ENCODE data around the gene MLLT10.

Gene MLLT10

GRCh38 chr10:21688009-21688332 is 153.9 kb downstream of the MLLT10 start:
- Histone ChIP-seq H3K36me3 (ENCODE audit: control insufficient read depth in 5 of 5, insufficient read depth in 5 of 5, low read length in 5 of 5) (peaks cover 0 to 31% (median 0%) of the 10 kb centered on the region in 5 donors), H3K27me3 (ENCODE audit: control insufficient read depth in 5 of 5, insufficient read depth in 4 of 5, low read length in 5 of 5) (no peaks in the 10 kb centered on the region), H3K9ac (ENCODE audit: low read length in 5 of 5) (no peak overlapping the region), H3K4me3 (ENCODE audit: low read depth in 1 of 5, low read length in 5 of 5) (no peak overlapping the region), H3K27ac (ENCODE audit: low read depth, low read length) (no peak overlapping the region), H3K9me3 (ENCODE audit: control insufficient read depth in 5 of 5, low read length in 5 of 5) (no peaks in the 10 kb centered on the region), H3K4me1 (ENCODE audit: control insufficient read depth in 5 of 5, insufficient read depth in 5 of 5, low read length in 5 of 5) (no peaks in the 10 kb centered on the region)

GRCh38 chr10:21688870-21689269 is 154.8 kb downstream of the MLLT10 start:
- Histone ChIP-seq H3K27ac (ENCODE audit: low read depth, low read length) (no peak overlapping the region), H3K27me3 (ENCODE audit: control insufficient read depth in 5 of 5, insufficient read depth in 4 of 5, low read length in 5 of 5) (no peaks in the 10 kb centered on the region), H3K36me3 (ENCODE audit: control insufficient read depth in 5 of 5, insufficient read depth in 5 of 5, low read length in 5 of 5) (peaks cover 0 to 31% (median 2%) of the 10 kb centered on the region in 5 donors), H3K9me3 (ENCODE audit: control insufficient read depth in 5 of 5, low read length in 5 of 5) (no peaks in the 10 kb centered on the region), H3K9ac (ENCODE audit: low read length in 5 of 5) (no peak overlapping the region), H3K4me1 (ENCODE audit: control insufficient read depth in 5 of 5, insufficient read depth in 5 of 5, low read length in 5 of 5) (no peaks in the 10 kb centered on the region), H3K4me3 (ENCODE audit: low read depth in 1 of 5, low read length in 5 of 5) (no peak overlapping the region)

- no peaks in the 10 kb centered on the region for H3K9me3 ChIP-seq (ENCODE audit: control insufficient read depth in 5 of 5, low read length in 5 of 5)
- H3K4me3 ChIP-seq (ENCODE audit: low read depth in 1 of 5, low read length in 5 of 5), result no peak overlapping the region
- H3K9ac ChIP-seq (ENCODE audit: low read length in 5 of 5), result no peak overlapping the region
- H3K36me3 ChIP-seq (ENCODE audit: control insufficient read depth in 5 of 5, insufficient read depth in 5 of 5, low read length in 5 of 5), result peaks cover 0 to 26% (median 2%) of the 10 kb centered on the region in 5 donors
- no peak overlapping the region for H3K27ac ChIP-seq (ENCODE audit: low read depth, low read length)
- no peaks in the 10 kb centered on the region for H3K4me1 ChIP-seq (ENCODE audit: control insufficient read depth in 5 of 5, insufficient read depth in 5 of 5, low read length in 5 of 5)
- H3K27me3 ChIP-seq (ENCODE audit: control insufficient read depth in 5 of 5, insufficient read depth in 4 of 5, low read length in 5 of 5), result no peaks in the 10 kb centered on the region
Measured at GRCh38 chr10:21689881-21690280, 155.8 kb downstream of the MLLT10 start.

GRCh38 chr10:21692916-21693315 is 158.9 kb downstream of the MLLT10 start:
- peaks cover 0 to 5% (median 3%) of the 10 kb centered on the region in 5 donors for H3K4me1 ChIP-seq (ENCODE audit: control insufficient read depth in 5 of 5, insufficient read depth in 5 of 5, low read length in 5 of 5)
- H3K27ac ChIP-seq (ENCODE audit: low read depth, low read length), result no peak overlapping the region
- H3K9me3 ChIP-seq (ENCODE audit: control insufficient read depth in 5 of 5, low read length in 5 of 5), result no peaks in the 10 kb centered on the region
- H3K36me3 ChIP-seq (ENCODE audit: control insufficient read depth in 5 of 5, insufficient read depth in 5 of 5, low read length in 5 of 5), result peaks cover 0 to 28% (median 3%) of the 10 kb centered on the region in 5 donors
- no peak overlapping the region for H3K4me3 ChIP-seq (ENCODE audit: low read depth in 1 of 5, low read length in 5 of 5)
- H3K9ac ChIP-seq (ENCODE audit: low read length in 5 of 5), result no peak overlapping the region
- no peaks in the 10 kb centered on the region for H3K27me3 ChIP-seq (ENCODE audit: control insufficient read depth in 5 of 5, insufficient read depth in 4 of 5, low read length in 5 of 5)

- Histone ChIP-seq H3K4me3 (ENCODE audit: low read depth in 1 of 5, low read length in 5 of 5) (no peak overlapping the region), H3K27ac (ENCODE audit: low read depth, low read length) (no peak overlapping the region), H3K9ac (ENCODE audit: low read length in 5 of 5) (no peak overlapping the region), H3K36me3 (ENCODE audit: control insufficient read depth in 5 of 5, insufficient read depth in 5 of 5, low read length in 5 of 5) (peaks cover 0 to 28% (median 5%) of the 10 kb centered on the region in 5 donors), H3K9me3 (ENCODE audit: control insufficient read depth in 5 of 5, low read length in 5 of 5) (no peaks in the 10 kb centered on the region), H3K27me3 (ENCODE audit: control insufficient read depth in 5 of 5, insufficient read depth in 4 of 5, low read length in 5 of 5) (no peaks in the 10 kb centered on the region), H3K4me1 (ENCODE audit: control insufficient read depth in 5 of 5, insufficient read depth in 5 of 5, low read length in 5 of 5) (peaks cover 0 to 5% (median 3%) of the 10 kb centered on the region in 5 donors)
Measured at GRCh38 chr10:21693418-21693817, 159.4 kb downstream of the MLLT10 start.

- peaks cover 0 to 5% (median 3%) of the 10 kb centered on the region in 5 donors for H3K4me1 ChIP-seq (ENCODE audit: control insufficient read depth in 5 of 5, insufficient read depth in 5 of 5, low read length in 5 of 5)
- no peak overlapping the region for H3K4me3 ChIP-seq (ENCODE audit: low read depth in 1 of 5, low read length in 5 of 5)
- H3K9ac ChIP-seq (ENCODE audit: low read length in 5 of 5), result no peak overlapping the region
- no peaks in the 10 kb centered on the region for H3K27me3 ChIP-seq (ENCODE audit: control insufficient read depth in 5 of 5, insufficient read depth in 4 of 5, low read length in 5 of 5)
- no peak overlapping the region for H3K27ac ChIP-seq (ENCODE audit: low read depth, low read length)
- H3K9me3 ChIP-seq (ENCODE audit: control insufficient read depth in 5 of 5, low read length in 5 of 5), result peaks cover 0 to 2% (median under 1%) of the 10 kb centered on the region in 5 donors
- peaks cover 0 to 22% (median 5%) of the 10 kb centered on the region in 5 donors for H3K36me3 ChIP-seq (ENCODE audit: control insufficient read depth in 5 of 5, insufficient read depth in 5 of 5, low read length in 5 of 5)
Measured at GRCh38 chr10:21694631-21695030, 160.6 kb downstream of the MLLT10 start.

GRCh38 chr10:21696302-21696701 is 162.3 kb downstream of the MLLT10 start:
- H3K27ac ChIP-seq (ENCODE audit: low read depth, low read length), result no peak overlapping the region
- H3K4me3 ChIP-seq (ENCODE audit: low read depth in 1 of 5, low read length in 5 of 5), result no peak overlapping the region
- H3K27me3 ChIP-seq (ENCODE audit: control insufficient read depth in 5 of 5, insufficient read depth in 4 of 5, low read length in 5 of 5), result no peaks in the 10 kb centered on the region
- H3K9ac ChIP-seq (ENCODE audit: low read length in 5 of 5), result no peak overlapping the region
- H3K4me1 ChIP-seq (ENCODE audit: control insufficient read depth in 5 of 5, insufficient read depth in 5 of 5, low read length in 5 of 5), result peaks cover 0 to 5% (median 3%) of the 10 kb centered on the region in 5 donors
- peaks cover 10 to 14% (median 12%) of the 10 kb centered on the region in 5 donors for H3K9me3 ChIP-seq (ENCODE audit: control insufficient read depth in 5 of 5, low read length in 5 of 5)
- peaks cover 0 to 10% (median 5%) of the 10 kb centered on the region in 5 donors for H3K36me3 ChIP-seq (ENCODE audit: control insufficient read depth in 5 of 5, insufficient read depth in 5 of 5, low read length in 5 of 5)

GRCh38 chr10:21699575-21699974 is 165.5 kb downstream of the MLLT10 start:
- no peak overlapping the region for H3K4me3 ChIP-seq (ENCODE audit: low read depth in 1 of 5, low read length in 5 of 5)
- no peak overlapping the region for H3K27ac ChIP-seq (ENCODE audit: low read depth, low read length)
- peaks cover 0 to 8% (median 5%) of the 10 kb centered on the region in 5 donors for H3K36me3 ChIP-seq (ENCODE audit: control insufficient read depth in 5 of 5, insufficient read depth in 5 of 5, low read length in 5 of 5)
- no peaks in the 10 kb centered on the region for H3K27me3 ChIP-seq (ENCODE audit: control insufficient read depth in 5 of 5, insufficient read depth in 4 of 5, low read length in 5 of 5)
- H3K9me3 ChIP-seq (ENCODE audit: control insufficient read depth in 5 of 5, low read length in 5 of 5), result peaks cover 10 to 15% (median 12%) of the 10 kb centered on the region in 5 donors
- H3K4me1 ChIP-seq (ENCODE audit: control insufficient read depth in 5 of 5, insufficient read depth in 5 of 5, low read length in 5 of 5), result peaks cover 0 to 5% (median 3%) of the 10 kb centered on the region in 5 donors
- H3K9ac ChIP-seq (ENCODE audit: low read length in 5 of 5), result no peak overlapping the region

- H3K4me3 ChIP-seq (ENCODE audit: low read depth in 1 of 5, low read length in 5 of 5), result no peak overlapping the region
- no peak overlapping the region for H3K27ac ChIP-seq (ENCODE audit: low read depth, low read length)
- no peak overlapping the region for H3K9ac ChIP-seq (ENCODE audit: low read length in 5 of 5)
- peaks cover 0 to 5% (median 3%) of the 10 kb centered on the region in 5 donors for H3K4me1 ChIP-seq (ENCODE audit: control insufficient read depth in 5 of 5, insufficient read depth in 5 of 5, low read length in 5 of 5)
- peaks cover 3 to 11% (median 5%) of the 10 kb centered on the region in 5 donors for H3K36me3 ChIP-seq (ENCODE audit: control insufficient read depth in 5 of 5, insufficient read depth in 5 of 5, low read length in 5 of 5)
- no peaks in the 10 kb centered on the region for H3K27me3 ChIP-seq (ENCODE audit: control insufficient read depth in 5 of 5, insufficient read depth in 4 of 5, low read length in 5 of 5)
- peaks cover 10 to 15% (median 12%) of the 10 kb centered on the region in 5 donors for H3K9me3 ChIP-seq (ENCODE audit: control insufficient read depth in 5 of 5, low read length in 5 of 5)
Measured at GRCh38 chr10:21700474-21700873, 166.4 kb downstream of the MLLT10 start.

GRCh38 chr10:21702633-21703111 is 168.6 kb downstream of the MLLT10 start:
- H3K4me3 ChIP-seq (ENCODE audit: low read depth in 1 of 5, low read length in 5 of 5), result no peak overlapping the region
- H3K4me1 ChIP-seq (ENCODE audit: control insufficient read depth in 5 of 5, insufficient read depth in 5 of 5, low read length in 5 of 5), result no peaks in the 10 kb centered on the region
- H3K27ac ChIP-seq (ENCODE audit: low read depth, low read length), result no peak overlapping the region
- no peaks in the 10 kb centered on the region for H3K27me3 ChIP-seq (ENCODE audit: control insufficient read depth in 5 of 5, insufficient read depth in 4 of 5, low read length in 5 of 5)
- H3K36me3 ChIP-seq (ENCODE audit: control insufficient read depth in 5 of 5, insufficient read depth in 5 of 5, low read length in 5 of 5), result peaks cover 3 to 12% (median 6%) of the 10 kb centered on the region in 5 donors
- no peak overlapping the region for H3K9ac ChIP-seq (ENCODE audit: low read length in 5 of 5)
- peaks cover 10 to 15% (median 12%) of the 10 kb centered on the region in 5 donors for H3K9me3 ChIP-seq (ENCODE audit: control insufficient read depth in 5 of 5, low read length in 5 of 5)

All from subcutaneous abdominal adipose tissue (tissue), 5 donors.